SK-N-SH treated with all-trans-retinoic acid at 6 μM for 48 hours (cell line): Measurements from ENCODE around the gene COL28A1.

Experiments used
- ATAC-seq: fragments of 200-7000 bp; cut with Tn5 transposase; 3 replicates; pipeline ENCODE4 v1.9.1; 2020; ENCODE audit warnings: mild to moderate bottlenecking, moderate library complexity
- BACH2 ChIP-seq: fragments of 250-450 bp; sonication (Bioruptor Pico); IDR thresholded peaks from 2 replicates; pipeline ENCODE4 v1.9.0; 2021; ENCODE audit warnings: mild to moderate bottlenecking, borderline replicate concordance
- CSRNP3 ChIP-seq: fragments of 250-450 bp; sonication (Bioruptor Pico); IDR thresholded peaks from 2 replicates; pipeline ENCODE4 v1.5.1; 2021; ENCODE audit warnings: mild to moderate bottlenecking, moderate library complexity
- ESRRG ChIP-seq: fragments of 250-450 bp; sonication (Bioruptor Pico); IDR thresholded peaks from 2 replicates; pipeline ENCODE4 v1.6.1; 2021; ENCODE audit warnings: mild to moderate bottlenecking
- ISL1 ChIP-seq: fragments of 250-450 bp; sonication (Bioruptor Pico); IDR thresholded peaks from 2 replicates; pipeline ENCODE4 v2.1.2; 2022; ENCODE audit warnings: mild to moderate bottlenecking, moderate library complexity
- OSR1 ChIP-seq: fragments of 250-450 bp; sonication (Bioruptor Pico); IDR thresholded peaks from 2 replicates; pipeline ENCODE4 v1.8.0; 2022; ENCODE audit warnings: moderate library complexity, mild to moderate bottlenecking, inconsistent platforms
- PATZ1 ChIP-seq: fragments of 250-450 bp; sonication (Bioruptor Pico); IDR thresholded peaks from 2 replicates; pipeline ENCODE4 v1.8.0; 2020; ENCODE audit warnings: mild to moderate bottlenecking, moderate library complexity, borderline replicate concordance
- POU6F1 ChIP-seq: fragments of 250-450 bp; sonication (Bioruptor Pico); IDR thresholded peaks from 2 replicates; pipeline ENCODE4 v1.8.0; 2021; ENCODE audit warnings: low read depth, mild to moderate bottlenecking, moderate library complexity, borderline replicate concordance
- PPARA ChIP-seq: fragments of 250-450 bp; sonication (Bioruptor Pico); IDR thresholded peaks from 2 replicates; pipeline ENCODE4 v1.5.0; 2020; ENCODE audit warnings: mild to moderate bottlenecking, borderline replicate concordance
- RARB ChIP-seq: fragments of 250-450 bp; sonication (Bioruptor Pico); IDR thresholded peaks from 2 replicates; pipeline ENCODE4 v1.8.0; 2021; ENCODE audit warnings: mild to moderate bottlenecking, moderate library complexity
- SNAI2 ChIP-seq: fragments of 250-450 bp; sonication (Bioruptor Pico); IDR thresholded peaks from 2 replicates; pipeline ENCODE4 v1.5.0; 2020; ENCODE audit warnings: mild to moderate bottlenecking, moderate library complexity
- TOX ChIP-seq: fragments of 250-450 bp; sonication (Bioruptor Pico); IDR thresholded peaks from 2 replicates; pipeline ENCODE4 v1.8.0; 2021; ENCODE audit warnings: mild to moderate bottlenecking, moderate library complexity, borderline replicate concordance
- ZC3H10 ChIP-seq: fragments of 250-450 bp; sonication (Bioruptor Pico); IDR thresholded peaks from 2 replicates; pipeline ENCODE4 v1.5.1; 2021; ENCODE audit warnings: mild to moderate bottlenecking, moderate library complexity
- ZFP3 ChIP-seq: fragments of 250-450 bp; sonication (Bioruptor Pico); IDR thresholded peaks from 2 replicates; pipeline ENCODE4 v1.5.0; 2020; ENCODE audit warnings: mild to moderate bottlenecking, moderate library complexity
- ZNF565 ChIP-seq: fragments of 450-650 bp; formaldehyde crosslinking; conservative IDR thresholded peaks from 2 replicates; pipeline ENCODE4 v1.5.0; 2020; ENCODE audit warnings: low read depth, mild to moderate bottlenecking, moderate library complexity
- ZNF70 ChIP-seq: fragments of 450-650 bp; formaldehyde crosslinking; IDR thresholded peaks from 2 replicates; pipeline ENCODE4 v1.5.0; 2020; ENCODE audit warnings: mild to moderate bottlenecking, moderate library complexity
- ZNF8 ChIP-seq: fragments of 450-650 bp; formaldehyde crosslinking; IDR thresholded peaks from 2 replicates; pipeline ENCODE4 v1.5.0; 2020; ENCODE audit warnings: mild to moderate bottlenecking, moderate library complexity
- TF ChIP-seq, protein P1 (sequence below): fragments of 250-450 bp; sonication (Bioruptor Pico); IDR thresholded peaks from 2 replicates; pipeline ENCODE4 v1.5.1; 2020; ENCODE audit warnings: low read depth, mild to moderate bottlenecking, moderate library complexity
- TF ChIP-seq, protein P2 (sequence below): fragments of 250-450 bp; sonication (Bioruptor Pico); IDR thresholded peaks from 2 replicates; pipeline ENCODE4 v1.5.0; 2020; ENCODE audit warnings: mild to moderate bottlenecking, moderate library complexity

COL28A1 gene

DNA sequence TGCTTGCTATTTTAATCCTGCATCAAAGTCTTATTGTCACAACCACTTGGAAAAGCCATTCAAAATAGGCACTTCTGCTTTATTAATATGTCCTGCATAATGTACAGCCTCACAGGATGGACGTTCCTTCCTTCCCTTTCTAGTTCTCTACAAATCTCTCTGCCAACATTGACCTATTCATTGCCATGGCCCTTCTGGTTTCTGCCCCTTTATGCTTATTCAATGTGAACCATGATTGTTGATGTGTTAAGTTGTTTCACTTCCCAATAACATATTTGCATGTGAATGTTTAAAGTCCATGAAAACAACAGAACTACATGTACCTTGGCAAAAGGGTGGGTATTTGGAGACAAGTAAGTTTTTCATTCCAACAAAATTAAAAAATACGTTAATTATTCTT lies 45.7 kb downstream of the COL28A1 start:
- peak; percentile 26; the same call in 1 of the 2 replicates for TF ChIP-seq PATZ1 (CRISPR knock-in tag)
- no peak for TF ChIP-seq RARB (CRISPR knock-in tag)

GRCh38 chr7:7489546-7489945 lies 46.1 kb downstream of the COL28A1 start:
- TF ChIP-seq ZNF565 (CRISPR knock-in tag): no peak
- TF ChIP-seq ZNF70: no peak
- no peak for TF ChIP-seq ZNF8 (CRISPR knock-in tag)
- no peak for TF ChIP-seq ESRRG (CRISPR knock-in tag)
- TF ChIP-seq TOX (CRISPR knock-in tag): no peak
- no peak for TF ChIP-seq SNAI2 (CRISPR knock-in tag)
- no peak for TF ChIP-seq PATZ1 (CRISPR knock-in tag)
- no peak for TF ChIP-seq ZFP3 (CRISPR knock-in tag)
- TF ChIP-seq PPARA: no peak
- TF ChIP-seq POU6F1 (CRISPR knock-in tag): no peak
- ATAC-seq: no peak

More for the DNA sequence above, 45.7 kb downstream of the COL28A1 start:
- peak; percentile 50; the same call in 2 of the 3 replicates for ATAC-seq

- TF ChIP-seq ESRRG (CRISPR knock-in tag): no peak
- TF ChIP-seq OSR1 (CRISPR knock-in tag): no peak
- TF ChIP-seq PPARA: no peak
- no peak for TF ChIP-seq TOX (CRISPR knock-in tag)
- no peak for TF ChIP-seq CSRNP3 (CRISPR knock-in tag)
- no peak for TF ChIP-seq POU6F1 (CRISPR knock-in tag)
- TF ChIP-seq BACH2 (CRISPR knock-in tag): no peak
- TF ChIP-seq ZNF565 (CRISPR knock-in tag): no peak
- TF ChIP-seq ISL1 (CRISPR knock-in tag): no peak
- no peak for TF ChIP-seq ZC3H10 (CRISPR knock-in tag)
- ATAC-seq: no peak
Measured at GRCh38 chr7:7486362-7486761, 49.3 kb downstream of the COL28A1 start.

DNA sequence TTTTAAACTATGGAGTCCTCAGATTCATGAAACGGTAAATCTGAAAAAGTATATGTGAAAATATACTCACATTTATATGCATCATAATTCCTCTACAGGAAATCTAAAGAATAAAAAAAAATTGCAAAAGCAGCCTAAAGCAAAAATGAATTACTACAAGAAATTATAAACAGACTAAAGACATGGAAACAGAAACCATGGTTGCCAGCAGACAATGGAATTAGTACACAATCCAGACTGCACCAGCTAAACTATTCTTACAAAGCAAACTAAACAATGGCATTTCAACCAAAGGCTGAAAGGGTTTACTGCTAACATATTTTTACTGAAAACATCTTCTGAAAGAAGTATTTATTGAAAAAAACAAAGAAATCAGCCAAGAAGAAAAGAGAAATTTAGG lies 51.6 kb downstream of the COL28A1 start:
- no peak for ATAC-seq
- TF ChIP-seq ZNF70: no peak
- no peak for TF ChIP-seq BACH2 (CRISPR knock-in tag)
- TF ChIP-seq, protein P1, sequence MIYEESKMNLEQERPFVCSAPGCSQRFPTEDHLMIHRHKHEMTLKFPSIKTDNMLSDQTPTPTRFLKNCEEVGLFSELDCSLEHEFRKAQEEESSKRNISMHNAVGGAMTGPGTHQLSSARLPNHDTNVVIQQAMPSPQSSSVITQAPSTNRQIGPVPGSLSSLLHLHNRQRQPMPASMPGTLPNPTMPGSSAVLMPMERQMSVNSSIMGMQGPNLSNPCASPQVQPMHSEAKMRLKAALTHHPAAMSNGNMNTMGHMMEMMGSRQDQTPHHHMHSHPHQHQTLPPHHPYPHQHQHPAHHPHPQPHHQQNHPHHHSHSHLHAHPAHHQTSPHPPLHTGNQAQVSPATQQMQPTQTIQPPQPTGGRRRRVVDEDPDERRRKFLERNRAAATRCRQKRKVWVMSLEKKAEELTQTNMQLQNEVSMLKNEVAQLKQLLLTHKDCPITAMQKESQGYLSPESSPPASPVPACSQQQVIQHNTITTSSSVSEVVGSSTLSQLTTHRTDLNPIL (CRISPR knock-in tag): no peak
- TF ChIP-seq, protein P2, sequence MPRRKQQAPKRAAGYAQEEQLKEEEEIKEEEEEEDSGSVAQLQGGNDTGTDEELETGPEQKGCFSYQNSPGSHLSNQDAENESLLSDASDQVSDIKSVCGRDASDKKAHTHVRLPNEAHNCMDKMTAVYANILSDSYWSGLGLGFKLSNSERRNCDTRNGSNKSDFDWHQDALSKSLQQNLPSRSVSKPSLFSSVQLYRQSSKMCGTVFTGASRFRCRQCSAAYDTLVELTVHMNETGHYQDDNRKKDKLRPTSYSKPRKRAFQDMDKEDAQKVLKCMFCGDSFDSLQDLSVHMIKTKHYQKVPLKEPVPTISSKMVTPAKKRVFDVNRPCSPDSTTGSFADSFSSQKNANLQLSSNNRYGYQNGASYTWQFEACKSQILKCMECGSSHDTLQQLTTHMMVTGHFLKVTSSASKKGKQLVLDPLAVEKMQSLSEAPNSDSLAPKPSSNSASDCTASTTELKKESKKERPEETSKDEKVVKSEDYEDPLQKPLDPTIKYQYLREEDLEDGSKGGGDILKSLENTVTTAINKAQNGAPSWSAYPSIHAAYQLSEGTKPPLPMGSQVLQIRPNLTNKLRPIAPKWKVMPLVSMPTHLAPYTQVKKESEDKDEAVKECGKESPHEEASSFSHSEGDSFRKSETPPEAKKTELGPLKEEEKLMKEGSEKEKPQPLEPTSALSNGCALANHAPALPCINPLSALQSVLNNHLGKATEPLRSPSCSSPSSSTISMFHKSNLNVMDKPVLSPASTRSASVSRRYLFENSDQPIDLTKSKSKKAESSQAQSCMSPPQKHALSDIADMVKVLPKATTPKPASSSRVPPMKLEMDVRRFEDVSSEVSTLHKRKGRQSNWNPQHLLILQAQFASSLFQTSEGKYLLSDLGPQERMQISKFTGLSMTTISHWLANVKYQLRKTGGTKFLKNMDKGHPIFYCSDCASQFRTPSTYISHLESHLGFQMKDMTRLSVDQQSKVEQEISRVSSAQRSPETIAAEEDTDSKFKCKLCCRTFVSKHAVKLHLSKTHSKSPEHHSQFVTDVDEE (CRISPR knock-in tag): no peak
- TF ChIP-seq ESRRG (CRISPR knock-in tag): no peak
- TF ChIP-seq ZC3H10 (CRISPR knock-in tag): no peak
- no peak for TF ChIP-seq ZNF8 (CRISPR knock-in tag)
- no peak for TF ChIP-seq ISL1 (CRISPR knock-in tag)
- TF ChIP-seq PATZ1 (CRISPR knock-in tag): no peak
- TF ChIP-seq SNAI2 (CRISPR knock-in tag): no peak
- no peak for TF ChIP-seq CSRNP3 (CRISPR knock-in tag)
